Trophoblast cell (in vitro differentiated cells and primary cell): Measurements from ENCODE around the gene ACTG1.

ENCODE experiments used
- DNase-seq, 2 donors: peaks; one replicate each; pipeline ENCODE4 v3.0.0-alpha.2; 2016
- H2AFZ ChIP-seq: 2 replicates; pipeline ENCODE4 v1.6.1; 2013; ENCODE audit warnings: low read length, moderate library complexity, mild to moderate bottlenecking; ENCODE audit not compliant: insufficient read depth, poor library complexity
- H2AK5ac ChIP-seq: 2 replicates; pipeline ENCODE4 v1.6.1; 2013; ENCODE audit warnings: mild to moderate bottlenecking, low read length
- H2BK120ac ChIP-seq: 2 replicates; pipeline ENCODE4 v1.6.1; 2013; ENCODE audit warnings: low read length, mild to moderate bottlenecking, moderate library complexity; ENCODE audit not compliant: insufficient read depth, poor library complexity
- H2BK12ac ChIP-seq: 2 replicates; pipeline ENCODE4 v1.6.1; 2013; ENCODE audit warnings: mild to moderate bottlenecking, low read length, moderate library complexity
- H2BK5ac ChIP-seq: 2 replicates; pipeline ENCODE4 v1.6.1; 2013; ENCODE audit warnings: low read length, low read depth, moderate library complexity, mild to moderate bottlenecking; ENCODE audit not compliant: poor library complexity
- H3K14ac ChIP-seq: 2 replicates; pipeline ENCODE4 v1.6.1; 2013; ENCODE audit warnings: mild to moderate bottlenecking, low read length
- H3K18ac ChIP-seq: 2 replicates; pipeline ENCODE4 v1.6.1; 2013; ENCODE audit warnings: mild to moderate bottlenecking, low read length
- H3K23ac ChIP-seq: 2 replicates; pipeline ENCODE4 v1.6.1; 2013; ENCODE audit warnings: low read length
- H3K27ac ChIP-seq: 2 replicates; pipeline ENCODE4 v1.5.1; 2013; ENCODE audit warnings: low read depth, mild to moderate bottlenecking, inconsistent platforms, low read length, moderate library complexity
- H3K27me3 ChIP-seq: 2 replicates; pipeline ENCODE4 v1.6.1; 2013; ENCODE audit warnings: inconsistent platforms, mild to moderate bottlenecking, low read length, moderate library complexity; ENCODE audit not compliant: insufficient read depth
- H3K36me3 ChIP-seq, 2 experiments: 1 replicate in 1 of 2; 2 replicates in 1 of 2; pipeline ENCODE4 v1.6.1; 2013; ENCODE audit warnings: low read length in 2 of 2, mild to moderate bottlenecking in 2 of 2, moderate library complexity in 1 of 2; ENCODE audit not compliant: insufficient read depth in 2 of 2, control insufficient read depth in 1 of 2
- H3K4ac ChIP-seq: 2 replicates; pipeline ENCODE4 v1.6.1; 2013; ENCODE audit warnings: low read depth, mild to moderate bottlenecking, low read length, moderate library complexity
- H3K4me1 ChIP-seq, 2 experiments: 1 replicate in 1 of 2; 2 replicates in 1 of 2; pipeline ENCODE4 v1.6.1; 2013; ENCODE audit warnings: low read length in 2 of 2, mild to moderate bottlenecking in 2 of 2, moderate library complexity in 1 of 2; ENCODE audit not compliant: insufficient read depth in 2 of 2, control insufficient read depth in 1 of 2
- H3K4me2 ChIP-seq: 2 replicates; pipeline ENCODE4 v1.6.1; 2013; ENCODE audit warnings: inconsistent platforms, mild to moderate bottlenecking, low read length, moderate library complexity
- H3K4me3 ChIP-seq: 2 replicates; pipeline ENCODE4 v1.5.1; 2013; ENCODE audit warnings: mild to moderate bottlenecking, low read depth, low read length, inconsistent platforms
- H3K79me1 ChIP-seq: one replicate; pipeline ENCODE4 v1.6.1; 2013; ENCODE audit warnings: low read length
- H3K79me2 ChIP-seq: 2 replicates; pipeline ENCODE4 v1.6.1; 2013; ENCODE audit warnings: low read length, mild to moderate bottlenecking; ENCODE audit not compliant: control insufficient read depth, insufficient read depth, poor library complexity
- H3K9ac ChIP-seq: 2 replicates; pipeline ENCODE4 v1.6.1; 2013; ENCODE audit warnings: mild to moderate bottlenecking, low read length
- H3K9me3 ChIP-seq: 2 replicates; pipeline ENCODE4 v1.6.1; 2013; ENCODE audit warnings: low read depth, mild to moderate bottlenecking, control low read depth, inconsistent platforms, low read length; ENCODE audit not compliant: insufficient read depth
- H4K12ac ChIP-seq: 2 replicates; pipeline ENCODE4 v1.6.1; 2013; ENCODE audit warnings: low read depth, mild to moderate bottlenecking, low read length, moderate library complexity
- H4K8ac ChIP-seq: 2 replicates; pipeline ENCODE4 v1.6.1; 2013; ENCODE audit warnings: low read depth, mild to moderate bottlenecking, low read length, moderate library complexity
- H4K91ac ChIP-seq: one replicate; pipeline ENCODE4 v1.6.1; 2013; ENCODE audit warnings: low read depth, mild to moderate bottlenecking, low read length, moderate library complexity
- WGBS: extraction: QIAGEN DNeasy Blood & Tissue Kit; methylation state at CpG from one replicate; pipeline ENCODE4 v1.1.7; 2013; ENCODE audit warnings: missing lambda C conversion rate; ENCODE audit not compliant: insufficient read length, insufficient coverage; ENCODE audit errors: extremely low coverage; 5-methylcytosine and 5-hydroxymethylcytosine counted together

Gene ACTG1

DNA sequence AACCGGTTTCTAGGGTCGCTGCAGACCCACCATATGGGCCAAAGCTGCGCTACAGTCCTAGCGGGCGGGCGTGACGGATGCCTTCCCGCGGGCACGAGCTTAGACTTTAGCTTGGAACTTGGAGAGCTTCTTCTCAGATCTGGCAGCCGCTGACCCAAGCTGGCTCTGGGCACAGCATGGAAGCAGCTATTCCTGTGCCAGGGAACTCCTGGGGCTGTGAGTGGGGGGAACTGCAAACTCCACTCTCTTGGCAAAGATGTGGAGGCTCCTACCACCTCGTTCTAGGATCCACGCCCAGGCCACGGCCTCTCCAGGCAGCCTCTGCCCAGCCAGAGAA, 30.7 kb upstream of the ACTG1 start:
- no peak overlapping the region for H2AK5ac ChIP-seq
- H3K4me1 ChIP-seq, result no peaks in the 10 kb centered on the region
- no peak overlapping the region for H2BK120ac ChIP-seq
- H3K27me3 ChIP-seq, result no peaks in the 10 kb centered on the region
- H3K27ac ChIP-seq, result no peak overlapping the region
- DNase-seq, result no peak
- no peak overlapping the region for H3K4me3 ChIP-seq
- no peak overlapping the region for H2AFZ ChIP-seq
- no CpG with 5 or more reads among the region's 14 CpGs for WGBS
- H2BK12ac ChIP-seq, result no peak overlapping the region
- H3K18ac ChIP-seq, result no peak overlapping the region
- H3K14ac ChIP-seq, result no peak overlapping the region
- no peak overlapping the region for H4K91ac ChIP-seq
- no peak overlapping the region for H3K23ac ChIP-seq
- no peak overlapping the region for H2BK5ac ChIP-seq
- H3K9me3 ChIP-seq, result no peaks in the 10 kb centered on the region
- H4K8ac ChIP-seq, result no peak overlapping the region
- peaks cover 69 to 73% of the 10 kb centered on the region in 2 experiments for H3K36me3 ChIP-seq
- H3K9ac ChIP-seq, result no peak overlapping the region
- no peak overlapping the region for H3K4me2 ChIP-seq
- H4K12ac ChIP-seq, result no peak overlapping the region
- no peaks in the 10 kb centered on the region for H3K79me2 ChIP-seq
- no peak overlapping the region for H3K4ac ChIP-seq
- no peaks in the 10 kb centered on the region for H3K79me1 ChIP-seq

GRCh38 chr17:81542431-81543338, 30.1 kb upstream of the ACTG1 start:
- Histone ChIP-seq H3K27me3 (no peaks in the 10 kb centered on the region), H2AK5ac (no peak overlapping the region), H3K14ac (no peak overlapping the region), H2BK12ac (no peak overlapping the region), H3K79me1 (no peaks in the 10 kb centered on the region), H3K9me3 (no peaks in the 10 kb centered on the region), H3K4ac (no peak overlapping the region), H3K36me3 (peaks cover 64 to 69% of the 10 kb centered on the region in 2 experiments), H4K91ac (no peak overlapping the region), H3K9ac (no peak overlapping the region), H3K4me1 (no peaks in the 10 kb centered on the region), H3K18ac (no peak overlapping the region), H3K4me3 (no peak overlapping the region), H4K12ac (no peak overlapping the region), H3K4me2 (no peak overlapping the region), H2BK5ac (no peak overlapping the region), H4K8ac (no peak overlapping the region), H3K79me2 (no peaks in the 10 kb centered on the region), H2BK120ac (no peak overlapping the region), H3K23ac (no peak overlapping the region), H3K27ac (no peak overlapping the region), H2AFZ (no peak overlapping the region)
- DNase-seq, result no peak
- WGBS, result no CpG with 5 or more reads among the region's 15 CpGs

GRCh38 chr17:81541123-81541522, 28.5 kb upstream of the ACTG1 start:
- H2AK5ac ChIP-seq, result no peak overlapping the region
- no peak overlapping the region for H3K4me3 ChIP-seq
- H3K79me1 ChIP-seq, result no peaks in the 10 kb centered on the region
- no peak overlapping the region for H2BK120ac ChIP-seq
- H3K4me1 ChIP-seq, result peaks cover 0 to 1% of the 10 kb centered on the region in 2 experiments
- H3K9me3 ChIP-seq, result peaks cover 8% of the 10 kb centered on the region
- H3K27me3 ChIP-seq, result peaks cover 6% of the 10 kb centered on the region
- no peak overlapping the region for H4K91ac ChIP-seq
- no peak overlapping the region for H3K18ac ChIP-seq
- no peak overlapping the region for H3K14ac ChIP-seq
- no peak overlapping the region for H4K12ac ChIP-seq
- no peak overlapping the region for H3K4me2 ChIP-seq
- DNase-seq, result no peak
- no peak overlapping the region for H2AFZ ChIP-seq
- H3K4ac ChIP-seq, result no peak overlapping the region
- H3K9ac ChIP-seq, result no peak overlapping the region
- H2BK5ac ChIP-seq, result no peak overlapping the region
- H3K79me2 ChIP-seq, result no peaks in the 10 kb centered on the region
- H3K23ac ChIP-seq, result no peak overlapping the region
- WGBS, result no CpG with 5 or more reads among the region's 17 CpGs
- peaks cover 50 to 54% of the 10 kb centered on the region in 2 experiments for H3K36me3 ChIP-seq
- H3K27ac ChIP-seq, result no peak overlapping the region
- no peak overlapping the region for H4K8ac ChIP-seq
- no peak overlapping the region for H2BK12ac ChIP-seq

- Histone ChIP-seq H2AFZ (no peak overlapping the region), H4K91ac (no peak overlapping the region), H3K4ac (no peak overlapping the region), H3K79me1 (no peaks in the 10 kb centered on the region), H2BK5ac (no peak overlapping the region), H3K23ac (no peak overlapping the region), H3K9me3 (peaks cover 8% of the 10 kb centered on the region), H3K36me3 (peaks cover 45 to 49% of the 10 kb centered on the region in 2 experiments), H3K4me1 (peaks cover 0 to 1% of the 10 kb centered on the region in 2 experiments), H4K8ac (no peak overlapping the region), H3K27ac (no peak overlapping the region), H3K79me2 (no peaks in the 10 kb centered on the region), H2BK120ac (no peak overlapping the region), H3K4me3 (no peak overlapping the region), H3K18ac (no peak overlapping the region), H3K4me2 (no peak overlapping the region), H2AK5ac (no peak overlapping the region), H2BK12ac (no peak overlapping the region), H4K12ac (no peak overlapping the region), H3K27me3 (peaks cover 6% of the 10 kb centered on the region), H3K14ac (no peak overlapping the region), H3K9ac (no peak overlapping the region)
- no peak for DNase-seq
- no CpG with 5 or more reads among the region's 14 CpGs for WGBS
These were observed 28.1 kb upstream of the ACTG1 start for GRCh38 chr17:81540676-81541027.
